HG03095 (cell line): ENCODE data around the gene PLPP6.

Experiments
- ATAC-seq: cut with Tn5 transposase; IDR thresholded peaks from one replicate; pipeline ENCODE4 v1.9.1; 2021; ENCODE audit warnings: moderate library complexity; ENCODE audit not compliant: unreplicated experiment

The PLPP6 gene

GRCh38 chr9:4661611-4662010, 483 bp upstream of the PLPP6 start:
- ATAC-seq: no peak

GRCh38 chr9:4662989-4663792, 1.1 kb downstream of the PLPP6 start:
- ATAC-seq: no peak

GRCh38 chr9:4663956-4664355, 1.9 kb downstream of the PLPP6 start:
- ATAC-seq: no peak

GRCh38 chr9:4665357-4665756, 3.3 kb downstream of the PLPP6 start:
- no peak for ATAC-seq

GRCh38 chr9:4666042-4666699, 4.1 kb downstream of the PLPP6 start, which contains the start of gene SPATA6L:
Gene SPATA6L (minus strand): TSS chr9:4666480. CDS start chr9:4666250, 230 bp downstream.
- ATAC-seq: no peak

GRCh38 chr9:4667681-4668080, 5.6 kb downstream of the PLPP6 start:
- no peak for ATAC-seq

GRCh38 chr9:4668604-4669003, 6.5 kb downstream of the PLPP6 start:
- no peak for ATAC-seq

- ATAC-seq: no peak
Measured at GRCh38 chr9:4669890-4670289, 7.8 kb downstream of the PLPP6 start.

GRCh38 chr9:4670591-4670990, 8.5 kb downstream of the PLPP6 start:
- no peak for ATAC-seq

GRCh38 chr9:4671737-4672136, 9.6 kb downstream of the PLPP6 start:
- ATAC-seq: no peak

GRCh38 chr9:4674783-4675182, 12.7 kb downstream of the PLPP6 start:
- no peak for ATAC-seq

GRCh38 chr9:4677392-4677791, 15.3 kb downstream of the PLPP6 start:
- no peak for ATAC-seq

GRCh38 chr9:4678679-4679267, 16.7 kb downstream of the PLPP6 start:
- ATAC-seq: no peak

GRCh38 chr9:4679268-4680172, 17.4 kb downstream of the PLPP6 start, which contains the start of gene CDC37L1:
Gene CDC37L1 (plus strand): TSS chr9:4679569. CDS start chr9:4679768, 199 bp downstream.
- ATAC-seq: peak; percentile 96

GRCh38 chr9:4680173-4680525, 18.1 kb downstream of the PLPP6 start:
- ATAC-seq: peak; percentile 4

GRCh38 chr9:4680750-4681149, 18.7 kb downstream of the PLPP6 start:
- no peak for ATAC-seq

GRCh38 chr9:4684820-4685219, 22.7 kb downstream of the PLPP6 start:
- ATAC-seq: no peak

- no peak for ATAC-seq
Measured at GRCh38 chr9:4686112-4686511, 24.0 kb downstream of the PLPP6 start.

GRCh38 chr9:4686584-4686983, 24.5 kb downstream of the PLPP6 start:
- no peak for ATAC-seq

GRCh38 chr9:4689021-4689420, 26.9 kb downstream of the PLPP6 start:
- ATAC-seq: no peak

- peak; percentile 53 for ATAC-seq
Measured at GRCh38 chr9:4689687-4690104, 27.6 kb downstream of the PLPP6 start.
